Pancreas (tissue), 10 donors: ENCODE data around the gene PNMA1. TPM values are rescaled to one million over a fixed set of nuclear protein-coding genes. Genes with fewer than 3 reads are reported as not detected.

Experiments
- ATAC-seq, 4 donors: fragments of 200-7000 bp; cut with Tn5 transposase; one replicate each; pipeline versions ENCODE4 v1.8.0 to v1.9.1; 2020; ENCODE audit warnings: mild to moderate bottlenecking in 4 of 4, moderate library complexity in 4 of 4
- DNase-seq, 6 donors: peaks; one replicate each; pipeline ENCODE4 v3.0.0-alpha.2; 2020
- FAIRE-seq: peaks from 2 replicates; lab custom pipeline; 2012; peaks lifted over from hg19 to GRCh38; lab: Jason Lieb, UNC
- H3K27ac ChIP-seq, 4 donors: fragments of 200-600 bp; sonication (generic); 1 replicate in 3 of 4; 2 replicates in 1 of 4; pipeline versions ENCODE4 v1.5.0 to v1.8.0; 2020
- H3K27me3 ChIP-seq, 4 donors: fragments of 200-600 bp; one replicate each; pipeline ENCODE4 v1.8.0; 2021
- H3K36me3 ChIP-seq, 3 donors: fragments of 200-600 bp; sonication (generic) in 1 of 3; one replicate each; pipeline versions ENCODE4 v1.5.0 to v1.8.0; 2020 to 2021
- H3K4me1 ChIP-seq, 3 donors: fragments of 200-600 bp; one replicate each; pipeline ENCODE4 v1.8.0; 2021
- H3K4me3 ChIP-seq, 4 donors: fragments of 200-600 bp; sonication (generic) in 2 of 4; one replicate each; pipeline versions ENCODE4 v1.5.0 to v1.8.0; 2020 to 2021
- H3K9me3 ChIP-seq, 4 donors: fragments of 200-600 bp; one replicate each; pipeline ENCODE4 v1.8.0; 2021
- CTCF ChIP-seq, 4 donors: fragments of 200-600 bp; sonication (generic) in 3 of 4; IDR thresholded peaks; one replicate each; pipeline versions ENCODE4 v1.5.0 to v1.8.0; 2021; ENCODE audit warnings: antibody characterized with exemption in 4 of 4
- WGBS, 2 donors: extraction: QIAGEN DNeasy Blood & Tissue Kit; methylation state at CpG; one replicate each; pipeline ENCODE4 v1.1.7; 2013; 5-methylcytosine and 5-hydroxymethylcytosine counted together
- intact Hi-C, 3 donors: fragments of 100-400 bp; cut with DNase I; formaldehyde crosslinking; loops; one replicate each; pipeline versions ENCODE4 v1.11.1 to v1.14.2; 2022
- polyA plus RNA-seq, 2 donors: library from polyadenylated mRNA; stranded (reverse); fragments of 200-250 nt; gene quantifications; one replicate each; pipeline ENCODE4 v1.2.3, GENCODE V29; 2013
- total RNA-seq, 6 donors: library from RNA; stranded (reverse); fragmentation: NEBNext Ultra II Directional in 4 of 6; extraction: Animal tissue kit (Norgen Biotek cat#: 25700) in 4 of 6; gene quantifications; one replicate each; pipeline versions ENCODE4 v1.2.1 to v1.2.4, GENCODE V29; 2021 to 2023
- donor health status: healthy with polysubstance abuse.
- donor health status: DM: no; HTN: no; CAD: no; lungs with moderate emphysema.
- donor health status: DM: no; HTN: no; CAD: no.
- donor health status: control.
- donor health status: control.
- donor health status: Bipolar disorder and iron deficiency.
- donor health status: DM: yes; HTN: yes; CAD: no.
- donor health status: DM: no; HTN: no; CAD: no.
- donor health status: DM: no; HTN: no; CAD: no.
- donor health status: DM: yes; HTN: yes; CAD: no.

The PNMA1 gene
- total and polyA plus RNA-seq, 8 donors, result 2.8 to 25.4 (median 6.7) TPM

- FAIRE-seq (no peak), ATAC-seq (peak in 2 of 4 donors; percentile 1 to 2), DNase-seq (no peak)
- no peaks in the 10 kb centered on the region for H3K36me3 ChIP-seq
- H3K4me1 ChIP-seq, result peaks cover 51 to 86% (median 66%) of the 10 kb centered on the region in 3 donors
- intact Hi-C loops, result no loop called here
- peak overlapping the region in 1 of 4 donors; percentile 0 for H3K4me3 ChIP-seq
- H3K9me3 ChIP-seq, result no peaks in the 10 kb centered on the region
- H3K27ac ChIP-seq, result peak overlapping the region; percentile 39 to 83 (median 49)
- WGBS, 2 donors, result 56% methylated on average over 14 of the region's 14 CpGs
- TF ChIP-seq CTCF (IDR thresholded peaks at IDR 0.05), result no peak
- H3K27me3 ChIP-seq, result no peaks in the 10 kb centered on the region
Observed at GRCh38 chr14:73753887-73754795, 40.0 kb upstream of the PNMA1 start.

DNA sequence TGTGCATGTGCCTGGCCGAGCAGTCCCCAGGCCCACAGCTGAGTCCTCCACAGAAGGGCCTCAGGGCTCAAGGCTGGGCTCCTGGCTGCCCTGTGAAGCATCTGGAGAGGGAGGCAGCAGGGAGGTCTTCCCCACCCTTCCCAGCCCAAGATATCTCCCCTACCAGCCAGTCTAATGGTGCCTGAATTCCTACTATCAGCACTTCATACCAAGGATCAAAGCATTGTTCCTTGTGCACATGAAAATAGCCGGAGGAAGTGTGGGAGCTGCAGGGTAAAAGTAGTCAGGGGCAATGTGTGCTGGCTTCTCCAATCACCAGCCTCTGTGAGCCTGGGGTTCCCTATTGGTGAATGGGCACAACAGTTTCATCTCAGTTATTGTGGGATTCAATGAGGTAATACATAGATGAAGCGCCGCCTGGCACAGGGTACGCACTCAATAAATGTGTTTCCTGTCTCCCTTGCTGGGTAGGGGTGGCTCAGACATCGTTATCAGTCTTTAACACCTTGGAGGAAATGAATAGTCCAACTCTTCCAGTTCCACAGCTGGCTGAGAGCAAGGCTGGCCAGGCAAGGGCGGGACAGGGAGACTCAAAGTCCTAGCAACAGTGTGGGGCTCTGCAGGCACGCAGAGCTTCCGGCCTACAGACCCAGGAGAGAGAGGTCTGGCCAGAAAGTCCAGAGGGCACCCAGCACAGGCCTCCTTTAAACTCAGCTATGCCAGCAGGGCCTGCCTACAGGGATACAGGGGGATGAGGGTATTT is 39.1 kb upstream of the PNMA1 start:
- Histone ChIP-seq H3K4me1 (peaks cover 46 to 86% (median 73%) of the 10 kb centered on the region in 3 donors), H3K27me3 (no peaks in the 10 kb centered on the region), H3K9me3 (no peaks in the 10 kb centered on the region), H3K27ac (peak overlapping the region; percentile 39 to 83 (median 48)), H3K36me3 (no peaks in the 10 kb centered on the region), H3K4me3 (no peak overlapping the region)
- WGBS, 2 donors, result 48 to 50% methylated on average over 9 of the region's 9 CpGs
- DNase-seq (peak in 1 of 6 donors; percentile 54), ATAC-seq (peak; percentile 24 to 49 (median 40)), FAIRE-seq (no peak)
- intact Hi-C loops, result no loop called here
- TF ChIP-seq CTCF (IDR thresholded peaks at IDR 0.05), result no peak

DNA sequence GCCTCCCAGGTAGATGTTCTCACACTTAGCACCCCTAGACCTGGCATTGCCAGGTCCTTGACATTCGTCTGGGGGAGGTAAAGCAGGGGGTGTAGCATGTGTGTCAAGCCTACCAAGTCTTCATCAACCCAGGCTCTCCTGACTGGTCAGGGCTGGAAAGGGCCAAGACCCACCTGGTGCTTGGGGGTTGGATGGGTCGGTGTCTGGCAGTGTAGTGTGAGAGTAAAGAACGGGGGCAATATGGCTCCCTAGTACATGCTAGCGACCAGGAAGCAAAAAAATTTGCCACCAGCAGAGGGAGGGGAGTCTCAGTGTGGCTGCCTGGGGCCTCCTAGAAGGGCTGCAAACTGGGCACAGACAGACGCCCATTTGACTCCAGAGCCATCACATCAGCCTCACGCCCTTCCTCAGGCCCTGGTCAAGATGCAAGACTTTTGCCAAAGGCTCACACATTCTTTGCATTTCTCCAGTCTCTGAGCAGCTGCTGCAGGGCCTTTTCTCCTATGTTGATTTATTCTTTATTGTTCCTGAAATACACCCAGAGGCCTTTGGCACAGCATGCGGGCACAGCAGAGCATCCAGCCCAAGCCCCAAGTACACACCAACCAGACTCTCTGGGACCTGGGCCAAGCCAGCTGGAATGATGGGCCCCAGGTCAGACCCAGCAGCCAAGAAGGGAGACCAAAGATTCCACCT is 38.3 kb upstream of the PNMA1 start:
- no peak overlapping the region for H3K4me3 ChIP-seq
- no peaks in the 10 kb centered on the region for H3K27me3 ChIP-seq
- TF ChIP-seq CTCF (IDR thresholded peaks at IDR 0.05), result no peak
- no peaks in the 10 kb centered on the region for H3K36me3 ChIP-seq
- H3K27ac ChIP-seq, result peak overlapping the region; percentile 39 to 83 (median 48)
- FAIRE-seq (no peak), ATAC-seq (peak; percentile 19 to 51 (median 44)), DNase-seq (peak in 3 of 6 donors; percentile 58 to 75 (median 68))
- 59 to 65% methylated on average over 7 of the region's 7 CpGs for WGBS, 2 donors
- peaks cover 42 to 79% (median 69%) of the 10 kb centered on the region in 3 donors for H3K4me1 ChIP-seq
- H3K9me3 ChIP-seq, result no peaks in the 10 kb centered on the region
- intact Hi-C loops, result no loop called here

DNA sequence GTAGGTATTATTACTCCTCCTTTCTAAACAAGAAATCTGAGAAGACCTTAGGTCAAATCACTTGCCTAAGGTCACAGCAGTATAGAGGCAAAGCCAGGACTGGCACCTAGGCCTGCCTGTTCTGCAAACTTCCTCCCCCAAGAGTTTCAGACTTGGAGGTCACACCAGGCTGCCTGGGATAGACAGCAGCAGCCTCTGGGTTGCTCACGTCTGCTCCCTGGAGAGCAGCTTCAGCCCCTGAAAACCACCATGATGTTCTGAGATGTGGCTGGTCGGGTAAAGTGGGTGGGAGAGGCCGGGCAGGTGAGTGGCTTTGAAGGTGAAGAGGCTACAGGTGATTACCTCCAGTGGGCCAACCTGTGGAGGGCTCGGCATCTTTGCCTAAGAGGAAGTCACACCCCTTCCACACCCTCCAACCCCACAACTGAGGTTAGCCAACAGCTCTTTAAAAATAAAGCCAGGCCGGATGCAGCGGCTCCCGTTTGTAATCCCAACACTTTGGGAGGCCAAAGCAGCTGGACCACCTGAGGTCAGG is 37.0 kb upstream of the PNMA1 start:
- FAIRE-seq, result no peak
- intact Hi-C loops, result no loop called here
- no peak for DNase-seq
- Histone ChIP-seq H3K36me3 (no peaks in the 10 kb centered on the region), H3K9me3 (no peaks in the 10 kb centered on the region), H3K4me3 (no peak overlapping the region), H3K27me3 (no peaks in the 10 kb centered on the region), H3K4me1 (peaks cover 50 to 77% (median 64%) of the 10 kb centered on the region in 3 donors), H3K27ac (peak overlapping the region in 2 of 4 donors; percentile 52 to 83)
- ATAC-seq, result no peak
- no peak for TF ChIP-seq CTCF (IDR thresholded peaks at IDR 0.05)
- WGBS, 2 donors, result 74 to 86% methylated on average over 7 of the region's 7 CpGs
